Measurements from ENCODE around the gene METTL26.

DNA sequence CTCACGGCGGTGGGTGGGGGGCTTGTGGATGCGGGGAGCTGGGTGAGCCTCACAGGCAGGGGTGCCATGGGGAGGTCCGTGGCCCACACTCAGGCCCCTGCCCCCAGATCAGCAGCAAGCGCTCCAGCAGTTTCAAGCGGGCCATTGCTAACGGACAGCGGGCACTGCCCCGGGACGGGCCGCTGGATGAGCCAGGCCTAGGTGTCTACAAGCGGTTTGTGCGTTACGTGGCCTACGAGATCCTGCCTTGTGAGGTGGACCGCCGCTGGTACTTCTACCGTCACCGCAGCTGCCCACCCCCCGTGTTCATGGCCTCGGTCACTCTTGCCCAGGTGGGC lies 40.4 kb upstream of the METTL26 start:
- TF ChIP-seq, protein P1, sequence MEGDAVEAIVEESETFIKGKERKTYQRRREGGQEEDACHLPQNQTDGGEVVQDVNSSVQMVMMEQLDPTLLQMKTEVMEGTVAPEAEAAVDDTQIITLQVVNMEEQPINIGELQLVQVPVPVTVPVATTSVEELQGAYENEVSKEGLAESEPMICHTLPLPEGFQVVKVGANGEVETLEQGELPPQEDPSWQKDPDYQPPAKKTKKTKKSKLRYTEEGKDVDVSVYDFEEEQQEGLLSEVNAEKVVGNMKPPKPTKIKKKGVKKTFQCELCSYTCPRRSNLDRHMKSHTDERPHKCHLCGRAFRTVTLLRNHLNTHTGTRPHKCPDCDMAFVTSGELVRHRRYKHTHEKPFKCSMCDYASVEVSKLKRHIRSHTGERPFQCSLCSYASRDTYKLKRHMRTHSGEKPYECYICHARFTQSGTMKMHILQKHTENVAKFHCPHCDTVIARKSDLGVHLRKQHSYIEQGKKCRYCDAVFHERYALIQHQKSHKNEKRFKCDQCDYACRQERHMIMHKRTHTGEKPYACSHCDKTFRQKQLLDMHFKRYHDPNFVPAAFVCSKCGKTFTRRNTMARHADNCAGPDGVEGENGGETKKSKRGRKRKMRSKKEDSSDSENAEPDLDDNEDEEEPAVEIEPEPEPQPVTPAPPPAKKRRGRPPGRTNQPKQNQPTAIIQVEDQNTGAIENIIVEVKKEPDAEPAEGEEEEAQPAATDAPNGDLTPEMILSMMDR (IDR thresholded peaks at IDR 0.05) = no peak
- no peak for TF ChIP-seq POLR2AphosphoS5 (IDR thresholded peaks at IDR 0.05)
- TF ChIP-seq EP300 (IDR thresholded peaks at IDR 0.05) = no peak
- TF ChIP-seq POLR2A (IDR thresholded peaks at IDR 0.05) = no peak
